ENCODE data around the gene ACD. TPM values are rescaled to one million over a fixed set of nuclear protein-coding genes. Genes with fewer than 3 reads are reported as not detected.

The ACD gene
- total and polyA plus RNA-seq, 2 of the 8 experiments (the other 6 are each of a cell fraction or from before 2014, with no cell fraction given), result 34.8 to 58.0 TPM

GRCh38 chr16:67683767-67684166 lies 23.7 kb upstream of the ACD start:
- Histone ChIP-seq H3K9me3 (ENCODE audit: insufficient read depth in 2 of 2, low read depth in 1 of 2, low read length in 1 of 2) (no peaks in the 10 kb centered on the region), H4K20me1 (replicated peaks in 1 of 2; ENCODE audit: control insufficient read depth in 1 of 2, insufficient read depth in 2 of 2, low read length in 2 of 2) (peaks cover 1 to 3% of the 10 kb centered on the region in 2 experiments), H3K23ac (ENCODE audit: insufficient read length) (no peak overlapping the region), H3K4me1 (replicated peaks in 1 of 4; ENCODE audit: control insufficient read depth in 3 of 4, insufficient read depth in 4 of 4, low read length in 3 of 4) (no peaks in the 10 kb centered on the region), H2AK5ac (ENCODE audit: low read depth, low read length) (no peak overlapping the region), H3K79me2 (ENCODE audit: control insufficient read depth in 1 of 2, insufficient read depth in 2 of 2, low read length in 2 of 2) (peaks cover 0 to 3% of the 10 kb centered on the region in 2 experiments; a peak in 1 of 4 replicates), H3K4me2 (ENCODE audit: insufficient read depth in 1 of 2, low read depth in 2 of 2, low read length in 2 of 2) (no peak overlapping the region), H2BK120ac (replicated peaks; ENCODE audit: low read depth, low read length) (no peak overlapping the region), H2BK12ac (ENCODE audit: low read depth, low read length) (no peak overlapping the region), H3K4me3 (ENCODE audit: extremely low read depth in 1 of 4, insufficient read depth in 2 of 4, low read depth in 3 of 4, low read length in 4 of 4) (no peak overlapping the region), H3K56ac (replicated peaks; ENCODE audit: insufficient read length, low read depth, low read length) (no peak overlapping the region), H3K4ac (replicated peaks; ENCODE audit: insufficient read length, low read depth, low read length) (no peak overlapping the region), H3K79me1 (ENCODE audit: low read depth, low read length) (no peaks in the 10 kb centered on the region), H4K91ac (replicated peaks; ENCODE audit: insufficient read length, low read length) (no peak overlapping the region), H4K8ac (ENCODE audit: extremely low read depth, insufficient read depth, low read length) (no peak overlapping the region), H3K27me3 (replicated peaks in 1 of 4; ENCODE audit: control insufficient read depth in 3 of 4, extremely low read depth in 1 of 4, insufficient read depth in 3 of 4, low read length in 3 of 4) (no peaks in the 10 kb centered on the region), H2BK15ac (ENCODE audit: low read length) (no peak overlapping the region), H3K23me2 (ENCODE audit: low read depth, low read length) (no peaks in the 10 kb centered on the region), H3K14ac (ENCODE audit: insufficient read length) (no peak overlapping the region), H2BK5ac (ENCODE audit: low read depth, low read length) (no peak overlapping the region), H3K9ac (replicated peaks in 1 of 4; ENCODE audit: extremely low read depth in 1 of 4, low read depth in 3 of 4, low read length in 3 of 4) (no peak overlapping the region), H3K36me3 (ENCODE audit: control insufficient read depth in 2 of 4, insufficient read depth in 4 of 4, low read length in 3 of 4) (peaks cover 3 to 16% (median 10%) of the 10 kb centered on the region in 4 experiments; a peak in 6 of 8 replicates), H2AFZ (ENCODE audit: low read length) (no peak overlapping the region), H3K27ac (ENCODE audit: low read depth, low read length) (no peak overlapping the region), H3K18ac (ENCODE audit: extremely low read depth, low read length) (no peak overlapping the region), H4K5ac (ENCODE audit: insufficient read length, low read depth, low read length) (no peak overlapping the region), H2BK20ac (ENCODE audit: low read length) (no peak overlapping the region)
- 98% methylated on average over 4 of the region's 4 CpGs; no CpG with 5 or more reads in 1 of the 2 experiments for WGBS, 2 experiments (ENCODE audit: extremely low coverage in 1 of 2, insufficient coverage in 1 of 2, insufficient read length in 1 of 2, insufficient replicate concordance in 2 of 2, low coverage in 1 of 2, low lambda C conversion rate in 2 of 2, missing lambda C conversion rate in 1 of 2)
- CTCF ChIA-PET (ENCODE audit: partially characterized antibody), result interaction anchor here (1.3 to 7.2 kb wide), 3 partner anchors 11 to 245 kb away, joined by 4 to 45 read pairs (median 9); no protein-coding TSS in a partner anchor
- TF ChIP-seq EZH2 (IDR thresholded peaks at IDR 0.05; ENCODE audit: low read depth, low read length, severe bottlenecking), result no peak
- TF ChIP-seq EP300 (IDR thresholded peaks at IDR 0.05; ENCODE audit: borderline replicate concordance in 1 of 2, low read depth in 2 of 2, low read length in 2 of 2), result no peak
- no peak for TF ChIP-seq JUND (IDR thresholded peaks at IDR 0.05; ENCODE audit: low read length)
- no peak for TF ChIP-seq NRF1 (IDR thresholded peaks at IDR 0.05; ENCODE audit: low read depth, low read length)
- TF ChIP-seq KDM1A (IDR thresholded peaks at IDR 0.05; ENCODE audit: borderline replicate concordance, low read length), result no peak
- no peak for TF ChIP-seq ZNF274 (IDR thresholded peaks at IDR 0.05; ENCODE audit: borderline replicate concordance, extremely low read depth, low read length)
- TF ChIP-seq, protein P1, sequence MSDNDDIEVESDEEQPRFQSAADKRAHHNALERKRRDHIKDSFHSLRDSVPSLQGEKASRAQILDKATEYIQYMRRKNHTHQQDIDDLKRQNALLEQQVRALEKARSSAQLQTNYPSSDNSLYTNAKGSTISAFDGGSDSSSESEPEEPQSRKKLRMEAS (IDR thresholded peaks at IDR 0.05), result no peak
- DNase-seq (ENCODE audit: low read depth in 1 of 2, low spot score in 2 of 2) (no peak), FAIRE-seq (no peak)
- POLR2A ChIA-PET (ENCODE audit: partially characterized antibody), result no interaction called here
